GM18519 (cell line): ENCODE measurements around the gene TENM3.

ENCODE experiments used
- ATAC-seq: cut with Tn5 transposase; IDR thresholded peaks from one replicate; pipeline ENCODE4 v1.9.1; 2021; ENCODE audit warnings: mild to moderate bottlenecking, moderate library complexity; ENCODE audit not compliant: unreplicated experiment, low FRiP score

The TENM3 gene

GRCh38 chr4:182250446-182250845 is 7.2 kb downstream of the TENM3 start:
- ATAC-seq: no peak

- ATAC-seq: no peak
Measured at GRCh38 chr4:182251116-182251515, 7.9 kb downstream of the TENM3 start.

- ATAC-seq: no peak
Measured at GRCh38 chr4:182252220-182252619, 9.0 kb downstream of the TENM3 start.

GRCh38 chr4:182254026-182254780 is 11.0 kb downstream of the TENM3 start:
- no peak for ATAC-seq

GRCh38 chr4:182255441-182256190 is 12.4 kb downstream of the TENM3 start:
- ATAC-seq: no peak

- no peak for ATAC-seq
Measured at GRCh38 chr4:182257016-182257415, 13.8 kb downstream of the TENM3 start.

GRCh38 chr4:182257503-182257902 is 14.3 kb downstream of the TENM3 start:
- no peak for ATAC-seq

- ATAC-seq: no peak
Measured at GRCh38 chr4:182258441-182259000, 15.3 kb downstream of the TENM3 start.

GRCh38 chr4:182261651-182262223 is 18.5 kb downstream of the TENM3 start:
- ATAC-seq: no peak

- ATAC-seq: no peak
Measured at GRCh38 chr4:182263562-182263961, 20.4 kb downstream of the TENM3 start.

- no peak for ATAC-seq
Measured at GRCh38 chr4:182264139-182264752, 21.0 kb downstream of the TENM3 start.

GRCh38 chr4:182265881-182266280 is 22.7 kb downstream of the TENM3 start:
- ATAC-seq: no peak

GRCh38 chr4:182267048-182267447 is 23.8 kb downstream of the TENM3 start:
- no peak for ATAC-seq

- no peak for ATAC-seq
Measured at GRCh38 chr4:182268966-182269365, 25.8 kb downstream of the TENM3 start.

GRCh38 chr4:182271731-182272130 is 28.5 kb downstream of the TENM3 start:
- no peak for ATAC-seq

- ATAC-seq: no peak
Measured at GRCh38 chr4:182272151-182272550, 28.9 kb downstream of the TENM3 start.

GRCh38 chr4:182273191-182273935 is 30.2 kb downstream of the TENM3 start:
- no peak for ATAC-seq

- ATAC-seq: no peak
Measured at GRCh38 chr4:182276210-182277109, 33.3 kb downstream of the TENM3 start.

GRCh38 chr4:182277377-182277776 is 34.2 kb downstream of the TENM3 start:
- ATAC-seq: no peak
